Tibial nerve (tissue), 4 donors: Measurements from ENCODE around the gene GSG1L. TPM values are rescaled to one million over a fixed set of nuclear protein-coding genes. Genes with fewer than 3 reads are reported as not detected.
"Not testable (repeated sequence)": the region's sequence is repeated elsewhere in the genome, so short reads cannot be mapped to it uniquely, and the experiment has no call there.

ENCODE experiments used
- DNase-seq, 2 donors: peaks; one replicate each; pipeline ENCODE4 v3.0.0-alpha.2; 2019; ENCODE audit warnings: low spot score in 2 of 2
- H3K27ac ChIP-seq, 4 donors: fragments of 200-600 bp; sonication (generic) in 3 of 4; one replicate each; pipeline ENCODE4 v1.5.1; 2017 to 2019; ENCODE audit warnings: mild to moderate bottlenecking in 1 of 4
- H3K27me3 ChIP-seq, 2 donors: fragments of 200-600 bp; sonication (generic) in 1 of 2; one replicate each; pipeline versions ENCODE4 v1.5.1 to v1.6.0; 2017 to 2019
- H3K36me3 ChIP-seq, 3 donors: fragments of 200-600 bp; sonication (generic); one replicate each; pipeline ENCODE4 v1.5.1; 2018 to 2019
- H3K4me1 ChIP-seq, 4 donors: fragments of 200-600 bp; sonication (generic) in 3 of 4; one replicate each; pipeline ENCODE4 v1.5.1; 2017 to 2019
- H3K4me3 ChIP-seq, 4 donors: fragments of 200-600 bp; sonication (generic) in 3 of 4; one replicate each; pipeline ENCODE4 v1.5.1; 2017 to 2019; ENCODE audit warnings: mild to moderate bottlenecking in 1 of 4, moderate library complexity in 1 of 4
- H3K9me3 ChIP-seq, 4 donors: fragments of 200-600 bp; sonication (generic) in 3 of 4; one replicate each; pipeline ENCODE4 v1.5.1; 2017 to 2019
- CTCF ChIP-seq, 5 experiments: fragments of 200-600 bp in 3 of 5; fragments of 450-650 bp in 2 of 5; sonication (generic) in 3 of 5; IDR thresholded peaks; one replicate each; pipeline ENCODE4 v1.5.1; 2016 to 2019; ENCODE audit warnings: antibody characterized with exemption in 5 of 5, mild to moderate bottlenecking in 3 of 5, moderate library complexity in 2 of 5
- EP300 ChIP-seq, 2 donors: sonication (generic); formaldehyde crosslinking; IDR thresholded peaks; one replicate each; pipeline ENCODE4 v1.6.1; 2017; ENCODE audit warnings: antibody characterized with exemption in 2 of 2, mild to moderate bottlenecking in 1 of 2
- POLR2A ChIP-seq, 2 donors: fragments of 450-650 bp; IDR thresholded peaks; one replicate each; pipeline ENCODE4 v1.6.1; 2017; ENCODE audit warnings: antibody characterized with exemption in 2 of 2, mild to moderate bottlenecking in 2 of 2, moderate library complexity in 2 of 2
- WGBS, 2 donors: methylation state at CpG; one replicate each; pipeline ENCODE4 v1.1.5; 2018; 5-methylcytosine and 5-hydroxymethylcytosine counted together
- total RNA-seq, 4 donors: library from RNA; depleted of rRNA; stranded (reverse); fragments of >200 nt; gene quantifications; one replicate each; pipeline ENCODE4 v1.1.0, GENCODE V29; 2016

The GSG1L gene
- total RNA-seq, 4 donors from 2014 or later = not detected

GRCh38 chr16:27945233-27945973, 118.1 kb downstream of the GSG1L start:
- no peak for DNase-seq
- no peaks in the 10 kb centered on the region for H3K4me1 ChIP-seq
- no peak overlapping the region for H3K4me3 ChIP-seq
- TF ChIP-seq POLR2A (IDR thresholded peaks at IDR 0.05) = no peak
- TF ChIP-seq CTCF (IDR thresholded peaks at IDR 0.05) = no peak
- TF ChIP-seq EP300 (IDR thresholded peaks at IDR 0.05) = no peak
- no peak overlapping the region for H3K27ac ChIP-seq
- H3K9me3 ChIP-seq = no peaks in the 10 kb centered on the region
- 31 to 36% methylated on average over 15 of the region's 15 CpGs for WGBS, 2 donors
- H3K36me3 ChIP-seq = no peaks in the 10 kb centered on the region
- no peaks in the 10 kb centered on the region for H3K27me3 ChIP-seq

- no peak for TF ChIP-seq CTCF (IDR thresholded peaks at IDR 0.05)
- no peak for TF ChIP-seq POLR2A (IDR thresholded peaks at IDR 0.05)
- no peak for TF ChIP-seq EP300 (IDR thresholded peaks at IDR 0.05)
- H3K27me3 ChIP-seq = no peaks in the 10 kb centered on the region
- H3K4me3 ChIP-seq = no peak overlapping the region
- DNase-seq = no peak
- H3K27ac ChIP-seq = no peak overlapping the region
- H3K9me3 ChIP-seq = no peaks in the 10 kb centered on the region
- WGBS, 2 donors = 86 to 92% methylated on average over 2 of the region's 2 CpGs
- no peaks in the 10 kb centered on the region for H3K36me3 ChIP-seq
- no peaks in the 10 kb centered on the region for H3K4me1 ChIP-seq
Measured at GRCh38 chr16:27943766-27944165, 119.7 kb downstream of the GSG1L start.

- H3K36me3 ChIP-seq, H3K27me3 ChIP-seq, H3K9me3 ChIP-seq, H3K4me1 ChIP-seq, H3K27ac ChIP-seq, H3K4me3 ChIP-seq, DNase-seq: not testable (repeated sequence)
- WGBS, 2 donors = 89 to 93% methylated on average over 5 of the region's 5 CpGs
Measured at GRCh38 chr16:27942071-27942470, 121.4 kb downstream of the GSG1L start.

- DNase-seq = no peak
- Histone ChIP-seq H3K9me3 (peaks cover 0 to 18% (median 0%) of the 10 kb centered on the region in 4 donors), H3K27me3 (no peaks in the 10 kb centered on the region), H3K36me3 (no peaks in the 10 kb centered on the region), H3K4me1 (no peaks in the 10 kb centered on the region), H3K4me3 (no peak overlapping the region), H3K27ac (no peak overlapping the region)
- 57 to 87% methylated on average over 7 of the region's 7 CpGs for WGBS, 2 donors
- TF ChIP-seq EP300 (IDR thresholded peaks at IDR 0.05) (no peak), POLR2A (IDR thresholded peaks at IDR 0.05) (no peak), CTCF (IDR thresholded peaks at IDR 0.05) (no peak)
Measured at GRCh38 chr16:27935076-27935475, 128.4 kb downstream of the GSG1L start.

- Histone ChIP-seq H3K27me3 (no peaks in the 10 kb centered on the region), H3K36me3 (no peaks in the 10 kb centered on the region), H3K4me1 (no peaks in the 10 kb centered on the region), H3K4me3 (no peak overlapping the region), H3K9me3 (peaks cover 0 to 18% (median 0%) of the 10 kb centered on the region in 4 donors), H3K27ac (no peak overlapping the region)
- no peak for TF ChIP-seq POLR2A (IDR thresholded peaks at IDR 0.05)
- TF ChIP-seq CTCF (IDR thresholded peaks at IDR 0.05) = no peak
- no peak for TF ChIP-seq EP300 (IDR thresholded peaks at IDR 0.05)
- no peak for DNase-seq
- 56 to 60% methylated on average over 3 of the region's 3 CpGs for WGBS, 2 donors
Measured at GRCh38 chr16:27932542-27933135, 130.9 kb downstream of the GSG1L start.
